GM12873 (cell line): Measurements from ENCODE around the gene ATMIN.

Experiments
- CTCF ChIP-seq: IDR thresholded peaks from 2 replicates; pipeline ENCODE4 v1.5.1; 2012; ENCODE audit warnings: low read depth, mild to moderate bottlenecking, moderate library complexity, low read length, control low read depth; ENCODE audit not compliant: insufficient read depth; ENCODE audit errors: missing control alignments

ATMIN gene

DNA sequence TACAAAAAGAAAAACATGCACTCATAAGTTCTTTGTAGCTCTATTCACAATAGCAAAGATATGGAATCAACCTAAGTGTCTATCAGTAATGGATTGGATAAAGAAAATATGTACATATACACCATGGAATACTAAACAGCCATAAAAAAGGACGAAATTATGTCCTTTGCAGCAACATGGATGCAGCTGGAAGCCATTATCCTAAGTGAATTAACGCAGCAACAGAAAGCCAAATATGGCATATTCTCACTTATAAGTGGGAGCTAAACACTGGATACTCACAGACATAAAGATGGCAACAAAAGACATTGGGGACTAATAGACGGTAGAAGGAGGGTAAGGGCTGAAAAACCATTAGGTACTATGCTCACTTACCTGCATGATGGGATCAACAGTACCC is 34.8 kb upstream of the ATMIN start:
- no peak for TF ChIP-seq CTCF

- TF ChIP-seq CTCF: no peak
Measured at GRCh38 chr16:81001330-81001729, 34.3 kb upstream of the ATMIN start.

DNA sequence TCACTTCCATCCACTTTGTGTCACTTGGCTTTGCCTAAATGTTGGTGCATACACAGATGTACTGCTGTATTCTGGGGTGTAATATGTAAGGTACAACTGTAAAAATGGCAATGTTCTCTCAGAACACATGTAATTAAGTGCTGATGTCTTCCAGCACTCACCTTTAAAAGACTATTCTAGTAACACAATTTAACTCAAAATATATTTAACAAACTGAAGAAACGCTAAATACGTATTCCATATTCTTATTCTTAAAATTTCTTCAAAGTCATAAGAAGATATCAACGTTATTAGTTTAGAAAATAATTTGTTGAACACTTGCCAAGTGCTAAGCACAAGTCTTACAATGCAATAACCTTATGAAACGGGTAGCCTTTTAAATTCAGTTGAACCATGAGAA is 32.6 kb upstream of the ATMIN start:
- no peak for TF ChIP-seq CTCF

DNA sequence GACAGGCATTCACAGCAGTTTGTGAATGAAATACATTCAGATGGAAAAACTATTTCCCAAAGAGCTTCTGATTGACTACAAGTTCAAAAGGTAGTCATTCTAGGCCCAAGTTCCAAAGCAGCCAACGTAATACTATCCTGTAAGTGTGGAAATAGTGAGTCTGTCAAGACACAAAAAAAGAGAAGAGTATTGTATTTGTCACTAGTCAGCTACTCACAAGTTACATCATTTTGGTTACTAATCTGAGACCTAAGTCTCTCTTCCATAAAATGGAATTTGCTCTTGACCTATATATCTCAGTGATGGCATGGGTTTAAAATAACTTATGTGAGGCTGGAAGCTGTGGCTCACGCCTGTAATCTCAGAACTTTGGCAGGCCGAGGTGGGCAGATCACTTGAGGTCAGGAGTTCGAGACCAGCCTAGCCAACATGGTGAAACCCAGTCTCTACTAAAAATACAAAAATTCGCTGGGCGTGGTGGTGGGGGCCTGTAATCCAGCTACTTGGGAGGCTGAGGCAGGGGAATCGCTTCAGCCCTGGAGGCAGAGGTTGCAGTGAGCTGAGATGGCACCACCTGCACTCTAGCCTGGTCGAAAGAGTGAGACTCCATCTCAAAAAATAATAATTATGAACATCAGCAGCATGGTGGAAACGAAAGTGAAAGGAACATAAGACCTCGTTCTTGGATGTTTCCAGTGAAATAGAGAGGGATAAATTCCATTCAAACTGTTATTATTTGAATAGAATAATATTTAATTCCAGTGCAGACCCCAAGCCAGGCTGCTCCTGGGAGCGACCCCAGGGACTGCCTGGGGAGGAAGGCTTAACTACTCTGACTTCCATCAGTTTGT is 31.8 kb upstream of the ATMIN start:
- no peak for TF ChIP-seq CTCF

GRCh38 chr16:81004646-81005353 is 30.8 kb upstream of the ATMIN start:
- peak; percentile 50 for TF ChIP-seq CTCF

DNA sequence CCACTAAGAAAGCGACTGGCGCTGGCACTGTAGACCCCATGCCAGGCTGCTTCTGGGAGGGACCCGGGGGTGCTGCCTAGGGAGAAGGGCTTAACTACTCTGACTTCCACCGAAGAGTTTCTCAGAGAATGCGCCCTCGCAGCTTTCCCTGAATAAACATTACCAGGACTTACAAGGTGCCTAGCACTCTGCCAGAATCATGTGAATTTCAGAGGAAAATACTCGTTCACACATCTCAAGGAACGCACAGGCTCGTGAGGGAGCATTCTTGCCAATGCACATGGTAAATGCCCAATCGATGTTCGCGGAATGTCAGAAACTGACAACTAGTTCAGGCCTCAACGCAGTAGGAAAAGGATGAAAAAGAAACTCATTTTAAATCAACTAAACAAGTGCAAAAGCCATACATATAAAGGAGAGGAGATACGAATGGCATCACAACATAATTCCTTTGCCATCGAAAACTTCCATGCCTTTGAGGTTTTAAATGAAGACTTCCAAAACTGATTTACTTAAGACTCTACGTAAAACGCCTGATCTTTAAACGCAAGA is 30.0 kb upstream of the ATMIN start:
- TF ChIP-seq CTCF: no peak

- TF ChIP-seq CTCF: no peak
Measured at GRCh38 chr16:81006211-81006812, 29.3 kb upstream of the ATMIN start.
